D721Med (cell line): ENCODE results near the gene THBS3.
A peak's percentile ranks its signal among the peaks of the same experiment; 100 is the strongest.
"Not testable (repeated sequence)": the region's sequence is repeated elsewhere in the genome, so short reads cannot be mapped to it uniquely, and the experiment has no call there.

Source experiments
- DNase-seq: peaks from one replicate; pipeline ENCODE4 v3.0.0; 2011; ENCODE audit warnings: low spot score; ENCODE audit not compliant: insufficient read length
- FAIRE-seq: peaks from 2 replicates; lab custom pipeline; 2011; peaks lifted over from hg19 to GRCh38; lab: Jason Lieb, UNC
- TF ChIP-seq, protein P1 (sequence below): IDR thresholded peaks from 2 replicates; pipeline ENCODE4 v1.5.1; 2012; ENCODE audit warnings: mild to moderate bottlenecking, control low read depth; ENCODE audit not compliant: insufficient read depth; ENCODE audit errors: missing control alignments

Gene THBS3

DNA sequence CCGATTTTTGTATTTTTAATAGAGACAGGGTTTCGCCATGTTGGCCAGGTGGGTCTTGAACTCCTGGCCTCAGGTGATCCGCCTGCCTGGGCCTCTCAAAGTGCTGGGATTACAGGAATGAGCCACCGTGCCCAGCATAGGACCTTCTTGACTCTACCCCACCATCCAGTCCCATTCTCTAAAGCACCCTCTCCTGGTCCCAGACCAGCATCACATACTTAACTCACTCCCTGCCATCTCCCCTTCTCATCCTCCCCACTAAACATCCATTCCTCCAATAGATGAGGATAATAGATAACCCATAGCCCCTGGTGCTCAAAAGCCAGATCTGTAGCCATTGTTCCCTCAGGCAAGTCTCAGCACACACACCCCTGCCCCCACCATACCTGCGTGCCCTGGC is 45.5 kb upstream of the THBS3 start:
- no peak for DNase-seq
- TF ChIP-seq, protein P1, sequence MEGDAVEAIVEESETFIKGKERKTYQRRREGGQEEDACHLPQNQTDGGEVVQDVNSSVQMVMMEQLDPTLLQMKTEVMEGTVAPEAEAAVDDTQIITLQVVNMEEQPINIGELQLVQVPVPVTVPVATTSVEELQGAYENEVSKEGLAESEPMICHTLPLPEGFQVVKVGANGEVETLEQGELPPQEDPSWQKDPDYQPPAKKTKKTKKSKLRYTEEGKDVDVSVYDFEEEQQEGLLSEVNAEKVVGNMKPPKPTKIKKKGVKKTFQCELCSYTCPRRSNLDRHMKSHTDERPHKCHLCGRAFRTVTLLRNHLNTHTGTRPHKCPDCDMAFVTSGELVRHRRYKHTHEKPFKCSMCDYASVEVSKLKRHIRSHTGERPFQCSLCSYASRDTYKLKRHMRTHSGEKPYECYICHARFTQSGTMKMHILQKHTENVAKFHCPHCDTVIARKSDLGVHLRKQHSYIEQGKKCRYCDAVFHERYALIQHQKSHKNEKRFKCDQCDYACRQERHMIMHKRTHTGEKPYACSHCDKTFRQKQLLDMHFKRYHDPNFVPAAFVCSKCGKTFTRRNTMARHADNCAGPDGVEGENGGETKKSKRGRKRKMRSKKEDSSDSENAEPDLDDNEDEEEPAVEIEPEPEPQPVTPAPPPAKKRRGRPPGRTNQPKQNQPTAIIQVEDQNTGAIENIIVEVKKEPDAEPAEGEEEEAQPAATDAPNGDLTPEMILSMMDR, result no peak
- no peak for FAIRE-seq

DNA sequence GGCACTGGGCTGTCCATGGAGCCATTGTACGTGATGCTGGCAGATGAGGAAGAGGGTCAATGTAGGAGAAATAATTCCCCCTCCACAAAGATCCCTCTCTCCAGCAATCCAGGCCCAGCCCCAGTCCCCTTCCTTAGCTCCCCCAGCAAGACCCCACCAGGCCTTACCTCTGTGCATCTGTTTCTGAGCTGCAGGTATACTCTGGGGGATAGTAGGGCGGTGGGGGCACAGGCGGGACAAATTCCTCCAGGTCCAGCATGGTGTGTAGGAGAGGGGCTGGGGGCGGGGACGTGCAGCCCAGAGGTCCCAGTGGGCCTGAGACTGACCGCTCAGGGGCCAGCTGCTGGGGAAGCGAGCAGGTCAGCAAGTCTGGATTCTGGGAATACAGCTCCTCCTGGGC is 43.9 kb upstream of the THBS3 start:
- no peak for DNase-seq

DNA sequence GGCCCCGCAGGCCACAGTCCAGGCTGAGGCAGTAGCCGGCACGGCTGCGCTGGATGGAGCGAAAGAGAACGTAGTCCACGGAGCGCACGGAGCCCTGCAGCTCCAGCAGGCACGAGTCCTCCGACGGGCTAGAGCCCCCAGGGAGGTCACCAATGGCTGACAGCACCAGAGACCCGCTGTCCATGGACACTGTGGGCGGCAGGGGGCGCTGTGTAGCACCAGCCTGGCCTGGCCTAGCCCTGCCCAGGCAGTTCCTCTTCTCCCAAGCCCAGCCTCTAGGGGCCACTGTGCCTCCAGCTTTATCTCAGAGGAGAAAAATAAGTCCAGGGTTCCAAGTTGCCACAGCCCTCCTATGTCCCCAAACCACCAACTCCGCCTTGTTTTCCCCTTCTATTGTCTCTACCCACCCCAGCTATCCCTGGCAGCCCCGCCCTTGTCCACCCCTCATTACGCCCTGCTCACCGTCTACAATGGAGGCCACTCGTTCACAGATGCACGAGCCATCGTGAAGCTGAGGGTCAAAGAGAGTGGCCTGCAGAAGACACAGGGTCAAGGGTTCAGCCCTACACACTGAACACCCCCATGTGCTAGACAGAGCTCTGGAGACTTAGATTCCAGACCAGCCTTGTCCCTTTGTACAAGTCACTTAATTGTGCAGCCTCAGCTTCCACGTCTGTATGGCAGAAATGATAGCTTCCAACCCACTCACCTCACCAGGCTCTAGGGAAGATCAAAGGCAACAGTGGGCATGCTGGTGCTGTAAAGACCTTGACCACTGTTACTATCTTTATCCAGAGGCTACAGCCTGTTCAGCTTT is 43.1 kb upstream of the THBS3 start:
- TF ChIP-seq, protein P1, result peak; percentile 100
- peak; percentile 100 for DNase-seq
- FAIRE-seq, result no peak

More for the DNA sequence above, 43.9 kb upstream of the THBS3 start:
- no peak for FAIRE-seq
- TF ChIP-seq, protein P1, result no peak

DNA sequence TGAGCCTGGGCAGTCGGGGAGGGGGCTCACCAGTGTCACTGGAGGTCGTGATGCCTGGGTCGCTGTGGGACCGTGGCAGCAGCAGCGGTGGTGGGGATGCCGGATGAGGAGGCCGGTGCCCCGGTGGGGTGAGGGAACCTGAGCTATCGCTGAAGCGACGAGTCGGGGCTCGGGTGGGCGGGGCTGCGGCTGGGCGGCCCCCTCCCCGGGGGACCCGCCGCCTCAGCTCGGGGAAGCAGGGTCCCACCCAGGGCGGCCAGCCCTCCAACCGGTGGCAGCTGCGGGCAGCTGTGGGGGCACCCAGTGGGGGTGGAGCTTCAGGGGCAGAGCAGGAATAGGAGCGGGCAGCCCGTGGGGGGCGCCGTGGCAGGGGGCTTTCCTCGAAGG is 42.5 kb upstream of the THBS3 start:
- no peak for DNase-seq
- TF ChIP-seq, protein P1, result no peak
- no peak for FAIRE-seq

DNA sequence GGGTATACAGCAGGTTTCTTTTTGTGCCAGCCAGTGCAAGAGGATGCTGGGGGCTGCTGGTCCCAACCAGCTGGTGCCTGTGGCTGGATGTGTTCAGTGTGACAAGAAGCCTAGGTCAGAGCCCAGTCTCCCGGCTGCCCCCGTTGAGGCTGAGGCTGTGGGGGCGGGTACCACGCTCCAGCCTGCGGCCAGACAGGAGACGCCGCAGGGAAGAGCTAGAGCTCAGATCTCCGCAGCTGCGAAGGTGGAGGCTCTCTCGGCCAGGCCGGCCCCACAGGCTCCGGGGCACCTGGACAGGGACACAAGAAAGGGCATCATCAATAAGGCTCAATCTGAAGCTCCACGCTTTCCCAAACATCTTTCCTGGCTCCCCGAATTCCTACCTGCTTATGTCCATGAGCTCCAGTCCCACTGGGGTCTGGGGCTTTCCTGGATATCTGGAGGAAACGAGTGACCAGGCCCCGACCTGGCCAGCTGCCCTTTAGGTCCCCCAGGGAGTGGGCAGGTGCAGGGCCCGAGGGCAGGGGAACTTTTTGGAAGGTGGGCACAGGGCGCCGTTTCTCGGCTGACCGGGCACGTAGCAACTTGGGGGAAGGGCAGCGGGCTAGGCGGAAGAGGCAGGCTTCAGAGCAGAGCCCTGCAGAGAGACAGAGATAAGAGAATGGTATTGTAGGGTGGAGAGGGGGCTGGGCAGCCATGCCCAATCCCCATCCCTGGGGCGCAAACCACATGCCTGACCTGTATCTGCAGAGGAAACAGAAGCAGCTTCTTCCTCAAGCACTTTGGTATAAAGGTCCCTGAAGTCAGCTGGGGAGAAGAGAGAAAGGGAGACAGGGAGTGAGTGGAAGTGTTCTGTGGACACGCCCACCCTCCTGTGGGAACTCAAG is 40.2 kb upstream of the THBS3 start:
- no peak for FAIRE-seq
- DNase-seq, result no peak
- TF ChIP-seq, protein P1, result no peak

DNA sequence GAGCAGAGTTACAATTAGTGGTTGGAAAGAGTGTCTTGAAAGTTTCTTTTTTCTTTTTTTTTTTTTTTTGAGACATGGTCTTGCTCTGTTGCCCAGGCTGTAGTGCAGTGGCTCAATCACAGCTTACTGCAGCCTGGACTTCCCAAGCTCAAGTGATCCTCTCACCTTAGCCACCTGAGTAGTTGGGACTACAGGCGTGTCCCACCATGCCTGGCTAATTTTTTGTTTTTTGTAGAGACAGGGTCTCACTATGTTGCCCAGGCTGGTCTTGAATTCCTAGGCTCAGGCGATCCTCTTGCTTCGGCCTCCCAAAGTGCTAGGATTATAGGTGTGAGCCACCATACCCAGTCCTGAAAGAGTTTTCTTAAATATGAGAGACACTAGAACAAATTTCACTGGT is 39.1 kb upstream of the THBS3 start:
- not testable (repeated sequence) for FAIRE-seq, DNase-seq

DNA sequence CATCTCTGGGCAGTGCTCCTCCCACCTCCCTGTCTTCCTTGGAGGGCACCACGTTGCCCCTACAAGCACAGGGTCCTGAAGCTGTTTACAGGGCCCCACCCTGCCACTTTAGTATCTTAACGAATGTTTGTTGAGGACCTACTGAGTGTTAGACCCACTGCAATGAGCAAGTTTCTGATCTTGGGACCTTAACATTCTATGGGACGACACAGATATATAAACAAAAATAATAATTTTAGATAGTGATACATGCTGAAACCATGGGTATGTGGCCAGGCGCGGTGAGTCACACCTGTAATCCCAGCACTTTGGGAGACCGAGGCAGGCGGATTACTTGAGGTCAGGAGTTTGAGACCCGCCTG is 37.4 kb upstream of the THBS3 start:
- TF ChIP-seq, protein P1, result no peak
- no peak for DNase-seq
- no peak for FAIRE-seq
